ENCODE measurements around the gene CTSD.

The CTSD gene

DNA sequence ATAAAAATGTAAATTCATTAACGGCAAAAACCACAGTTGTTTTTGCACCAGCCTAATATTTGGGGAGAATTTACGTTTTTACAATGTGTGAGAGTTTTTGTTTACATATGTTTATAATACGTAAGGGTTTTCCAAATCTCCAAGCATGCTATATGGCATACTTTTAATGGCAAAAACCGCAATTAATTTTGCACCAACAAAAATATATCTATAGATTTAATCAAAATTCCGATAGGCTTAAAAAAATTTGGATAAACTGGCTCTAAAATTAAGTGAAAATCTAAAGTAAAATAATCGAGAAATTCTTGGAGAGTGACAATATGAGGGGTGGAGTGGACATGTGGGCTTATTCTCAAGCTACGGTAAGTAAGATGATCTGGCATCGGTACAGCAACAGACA, 43.9 kb downstream of the CTSD start:
- no peak for DNase-seq

DNA sequence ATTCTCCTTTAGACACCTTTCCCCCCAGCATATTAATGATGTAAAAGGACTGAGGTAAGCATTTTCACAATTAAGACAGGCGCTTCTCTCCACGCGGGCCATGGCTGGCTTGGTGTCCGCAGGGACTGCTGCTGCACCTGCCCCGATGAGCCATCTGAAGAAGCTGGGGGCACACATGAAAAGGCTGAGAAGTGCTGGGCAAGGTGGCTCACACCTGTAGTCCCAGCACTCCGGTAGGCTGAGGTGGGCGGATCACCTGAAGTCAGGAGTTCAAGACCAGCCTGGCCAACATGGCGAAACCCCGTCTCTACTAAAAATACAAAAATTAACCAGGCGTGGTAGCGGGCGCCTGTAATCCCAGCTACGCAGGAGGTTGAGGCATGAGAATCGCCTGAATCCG, 45.4 kb downstream of the CTSD start:
- DNase-seq: no peak

DNA sequence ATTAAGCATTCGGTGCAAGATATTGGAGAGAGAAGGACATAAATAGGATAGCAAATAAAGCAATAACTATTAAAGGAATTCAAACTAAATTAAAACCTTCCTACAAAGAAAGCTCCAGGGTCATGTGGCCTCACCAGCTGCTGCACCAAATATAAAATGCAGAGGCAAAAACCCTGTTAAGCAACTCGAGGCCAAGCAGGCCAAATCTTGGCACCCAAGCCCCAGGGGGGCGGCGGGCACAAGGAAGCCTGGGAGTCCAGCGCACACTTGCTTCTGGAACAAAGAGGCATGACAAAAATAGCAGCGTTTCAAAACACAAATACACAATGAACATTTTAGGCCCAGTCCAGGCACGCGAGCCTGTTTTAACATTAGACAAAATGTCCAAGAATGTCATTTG, 46.0 kb downstream of the CTSD start:
- no peak for DNase-seq

DNA sequence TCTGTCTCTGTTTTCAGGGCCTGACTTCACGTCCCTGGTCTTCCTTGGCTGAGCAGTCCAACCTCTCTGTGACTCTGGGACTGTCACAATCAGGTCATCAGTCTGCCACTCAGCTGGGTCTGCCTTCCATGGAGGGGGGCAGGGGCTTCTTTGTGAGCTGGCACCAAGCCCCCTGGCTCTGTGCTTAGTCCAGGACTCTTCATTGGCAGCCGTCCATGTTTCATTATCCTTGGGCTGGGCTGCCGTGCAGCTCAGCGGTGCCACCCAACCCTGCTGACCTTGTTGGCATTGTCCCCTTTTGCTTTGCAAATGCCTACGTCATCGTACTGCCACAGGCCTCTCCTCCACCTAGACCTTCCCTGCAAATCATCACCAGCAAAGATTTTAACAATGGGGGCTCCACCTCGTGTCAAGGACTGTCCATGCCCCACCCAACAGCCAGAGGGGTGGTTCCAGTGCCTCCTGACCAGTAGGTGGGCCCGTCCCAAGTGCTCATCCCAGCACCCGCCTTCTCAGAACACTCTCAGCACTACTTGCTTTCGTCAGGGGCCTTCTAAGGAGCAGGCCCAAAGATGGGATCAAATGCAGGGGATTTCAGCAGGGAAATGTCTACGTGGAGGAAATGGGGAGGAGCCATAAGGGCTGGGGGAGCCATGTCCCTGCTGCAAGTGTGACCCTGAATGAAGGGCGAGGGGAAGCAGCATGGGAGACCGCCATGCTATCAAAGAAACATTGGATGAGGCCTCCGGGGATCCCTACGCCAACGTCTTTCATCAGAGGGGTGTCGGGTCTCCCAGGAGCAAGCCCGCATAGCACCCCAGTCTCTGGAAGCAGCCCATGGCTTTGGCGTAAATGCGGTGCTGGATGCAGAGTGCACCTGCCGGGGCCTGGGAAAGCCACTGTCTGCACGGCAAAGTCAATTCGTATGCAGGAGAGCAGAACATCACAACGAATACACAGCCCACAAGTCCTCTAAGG, 48.5 kb downstream of the CTSD start:
- no peak for DNase-seq

DNA sequence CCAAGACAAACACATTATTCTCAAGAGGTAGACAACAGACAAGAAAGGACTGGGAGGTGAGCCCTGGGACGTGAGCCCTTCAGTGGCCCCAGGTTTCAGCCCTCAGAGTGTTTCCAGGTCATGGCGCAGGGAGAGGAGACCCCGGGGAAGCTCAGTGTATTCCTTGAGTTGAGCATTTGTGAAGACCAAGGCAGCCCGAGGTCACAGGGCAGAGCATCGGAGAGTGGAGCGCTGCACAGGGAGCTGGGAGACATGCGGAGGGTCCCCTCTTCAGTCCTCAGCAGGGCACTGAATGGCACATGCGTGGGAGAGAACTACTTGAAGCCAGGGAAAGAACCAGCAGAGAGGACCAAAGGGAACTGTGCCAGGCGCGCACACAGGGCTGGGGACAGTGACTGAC, 55.0 kb downstream of the CTSD start:
- no peak for DNase-seq

DNA sequence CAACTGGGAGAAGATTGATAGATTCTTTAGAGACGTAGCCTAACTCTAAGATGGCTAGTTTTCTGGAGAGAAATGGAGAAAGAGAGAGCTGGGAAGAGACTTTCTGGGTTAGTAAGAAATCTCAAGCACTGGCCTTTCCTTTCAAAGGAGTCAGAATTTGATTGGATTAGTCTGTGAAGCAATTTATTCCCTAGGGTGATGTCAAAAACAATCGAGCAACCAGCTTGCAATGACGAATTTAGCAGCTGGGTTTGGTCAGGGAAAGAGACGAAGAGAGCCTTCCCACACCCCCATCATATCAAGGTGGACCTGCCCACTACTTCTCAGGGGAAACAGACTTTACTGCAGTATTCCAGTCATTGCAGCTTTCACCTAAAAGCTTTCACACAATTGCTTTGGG, 56.0 kb downstream of the CTSD start:
- DNase-seq: no peak

DNA sequence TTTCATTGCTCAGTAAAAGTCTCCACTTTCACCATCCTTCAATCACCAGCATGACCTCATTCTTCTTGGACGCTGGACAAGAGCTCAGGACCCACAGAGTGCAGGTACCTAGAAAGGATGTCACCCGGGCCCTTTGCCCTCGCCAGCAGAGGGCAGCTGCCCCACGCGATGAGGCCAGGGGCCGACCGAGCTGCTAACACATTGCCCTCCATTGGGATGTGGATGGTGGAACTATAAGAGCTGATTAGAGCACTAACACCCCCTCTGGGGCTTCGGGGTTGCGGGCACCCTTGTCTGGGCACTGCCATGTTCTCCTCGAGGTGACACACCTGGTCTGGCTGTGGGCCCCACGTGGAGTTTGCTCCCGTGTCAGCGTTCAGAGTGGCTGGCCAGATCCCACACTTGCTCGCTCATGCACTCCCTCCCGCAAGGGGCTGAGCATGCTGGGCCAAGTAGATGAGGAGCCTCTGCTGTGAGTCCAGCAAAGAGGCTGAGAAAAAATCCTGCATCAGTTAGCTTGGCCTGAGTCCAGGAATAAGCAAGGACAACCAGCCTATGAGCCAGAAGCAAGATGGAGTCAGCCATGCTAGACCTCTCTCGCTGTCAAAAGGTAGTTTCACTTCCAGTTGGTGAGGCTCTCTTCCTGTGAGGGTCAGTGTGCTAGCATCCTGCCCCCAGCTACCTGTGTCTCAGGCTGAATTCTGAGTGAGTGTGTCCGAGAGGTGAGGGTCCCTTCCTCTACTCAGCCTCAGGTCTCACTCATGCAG, 56.9 kb downstream of the CTSD start:
- no peak for DNase-seq

DNA sequence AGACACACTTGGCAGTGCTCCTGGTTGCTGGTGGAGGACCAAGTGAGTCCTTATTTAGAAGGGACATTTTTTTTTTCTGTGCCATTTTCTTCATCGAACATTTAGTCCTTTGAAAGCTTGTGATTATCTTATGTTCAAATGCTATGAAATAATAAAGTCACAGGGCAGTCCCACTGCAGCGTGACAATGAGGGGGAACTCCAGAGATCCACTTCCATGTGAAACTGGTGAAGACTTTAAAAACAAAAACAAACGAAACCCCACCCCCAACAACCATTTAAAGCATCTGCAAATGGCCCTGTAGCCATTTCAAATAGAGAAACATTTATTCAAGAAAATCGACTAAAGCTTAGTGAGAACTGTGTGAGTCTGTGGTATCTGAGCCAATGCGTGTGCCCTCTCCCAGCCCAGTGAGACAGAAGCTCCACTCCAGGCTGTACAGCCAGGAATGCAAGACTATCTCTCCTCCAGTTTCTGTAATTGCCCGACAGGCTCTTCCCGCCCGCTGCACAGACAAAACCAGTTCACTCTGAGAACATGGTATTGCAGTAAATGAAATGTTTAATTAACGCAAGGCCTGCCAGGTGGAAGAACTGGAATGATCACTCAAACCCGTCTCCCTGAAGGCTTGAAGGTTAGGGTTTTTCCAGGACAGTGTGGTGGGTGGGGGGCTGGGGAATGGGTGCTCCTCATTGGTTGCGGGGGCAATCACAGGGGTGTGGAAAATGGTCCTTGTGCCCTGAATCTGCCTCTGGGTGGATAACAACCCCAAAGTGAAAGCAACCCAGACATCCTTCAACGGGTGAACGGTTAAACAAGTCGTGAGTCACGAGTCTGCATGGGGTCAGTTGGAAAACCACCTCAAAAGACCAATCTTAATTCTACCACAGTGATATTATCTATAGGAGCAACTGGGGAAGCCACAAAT, 58.3 kb downstream of the CTSD start:
- DNase-seq: no peak

DNA sequence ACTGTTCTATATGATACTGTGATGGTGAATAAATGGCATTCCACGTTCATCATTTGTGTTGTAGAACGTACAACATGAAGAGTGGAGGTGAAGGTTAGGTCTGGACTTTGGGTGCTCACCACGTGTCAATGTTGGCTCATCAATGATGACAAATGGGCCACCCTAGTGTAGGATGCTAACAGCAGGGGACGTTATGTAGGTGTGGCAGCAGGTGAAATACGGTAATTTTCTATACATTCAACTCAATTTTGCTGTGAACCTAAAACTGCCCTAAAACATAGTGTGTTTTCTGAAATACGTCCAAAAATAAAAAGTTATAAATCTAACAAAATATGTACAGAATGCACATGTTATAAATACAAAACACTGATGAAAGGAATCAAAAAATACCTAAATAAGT, 60.6 kb downstream of the CTSD start:
- DNase-seq: no peak

All from NCI-H1694 (cell line).